ENCODE data around the gene RNF182.
A peak's percentile ranks its signal among the peaks of the same experiment; 100 is the strongest.

Gene RNF182

DNA sequence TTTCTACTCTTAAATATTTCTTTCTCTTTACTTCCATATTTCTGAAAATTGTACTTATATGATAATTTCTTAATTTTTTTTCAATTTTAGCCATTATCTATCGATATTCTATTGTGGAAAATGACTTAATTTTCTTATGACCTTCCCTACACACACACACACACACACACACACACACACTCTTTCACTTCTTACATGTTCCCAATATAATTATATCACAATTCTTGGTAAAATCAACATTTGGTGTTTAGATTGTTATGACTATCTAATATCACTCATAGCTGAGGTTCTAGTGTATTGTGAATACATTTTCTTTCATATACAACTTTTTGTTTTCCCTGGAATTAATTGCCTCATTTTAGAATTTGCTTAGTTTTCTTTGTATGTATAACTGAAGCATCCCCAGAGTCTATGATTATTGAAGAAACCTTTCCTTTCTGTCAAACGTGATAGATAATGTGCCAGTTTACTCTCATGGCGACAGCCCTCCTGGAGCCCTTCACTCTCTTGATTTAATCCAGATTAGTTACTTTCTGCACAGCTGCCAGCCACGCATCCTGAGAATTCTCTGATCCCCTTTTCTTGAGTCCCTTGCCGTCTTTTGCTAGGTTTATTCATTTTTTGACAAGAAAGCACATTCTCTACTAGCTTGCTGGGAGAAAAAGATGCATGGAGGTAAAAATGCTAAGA is 63.4 kb downstream of the RNF182 start:
- DNase-seq, result no peak
- in situ Hi-C loops (cut with HindIII; ENCODE audit: low pct_ligation_motif_present, low pct_unique_long_range_greater_than_20kb, low sequenced_read_pairs), result no loop called here

DNA sequence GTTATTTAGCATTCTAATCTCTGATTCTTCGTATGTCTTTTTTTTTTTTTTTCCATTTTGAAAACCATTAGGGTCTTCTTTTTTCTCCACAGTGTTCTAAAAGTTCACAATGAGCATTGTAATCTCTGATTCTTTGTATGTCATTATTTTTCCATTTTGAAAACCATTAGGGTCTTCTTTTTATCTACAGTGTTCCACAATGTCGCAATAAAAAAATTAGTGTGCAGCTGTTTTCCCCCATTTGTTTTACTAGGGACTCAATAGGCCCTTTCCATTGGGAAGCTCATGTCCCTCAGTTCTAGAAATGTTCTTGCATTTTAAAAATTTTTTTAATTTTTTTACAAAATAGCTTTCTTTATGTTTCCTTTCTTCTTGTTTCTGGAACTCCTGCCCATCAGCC is 64.2 kb downstream of the RNF182 start:
- in situ Hi-C loops (cut with HindIII; ENCODE audit: low pct_ligation_motif_present, low pct_unique_long_range_greater_than_20kb, low sequenced_read_pairs), result no loop called here
- DNase-seq, result no peak

DNA sequence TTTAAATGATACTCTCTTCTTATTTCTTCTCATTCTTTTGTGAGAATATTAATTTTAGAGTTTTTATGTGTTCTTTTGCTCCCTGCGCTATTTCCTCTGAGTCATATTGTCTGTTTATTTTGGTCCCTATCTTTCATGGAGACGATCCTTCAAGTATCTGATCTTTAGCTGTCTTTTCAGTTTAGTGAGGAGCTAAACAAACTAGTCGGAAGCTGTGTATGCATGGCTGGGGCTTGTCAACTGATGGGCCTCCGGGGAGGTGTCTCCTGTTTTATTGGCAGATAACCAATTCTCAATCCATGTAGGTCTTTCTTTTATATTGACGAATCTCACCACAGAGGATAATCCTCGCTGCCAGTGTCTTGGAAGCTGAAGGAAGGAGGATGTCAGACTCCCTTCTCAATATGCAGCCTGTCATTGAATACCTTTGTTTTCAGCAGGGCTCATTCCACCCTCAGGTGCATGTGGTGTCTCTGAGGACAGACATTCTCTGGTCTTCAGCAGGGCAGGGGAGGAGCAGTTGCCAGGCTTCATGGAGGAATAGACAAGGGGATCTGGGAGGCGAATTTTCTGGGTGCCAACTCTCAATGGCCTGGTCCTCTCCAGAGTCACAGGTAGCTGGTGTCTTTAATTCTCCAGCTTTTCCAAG is 64.9 kb downstream of the RNF182 start:
- in situ Hi-C loops (cut with HindIII; ENCODE audit: low pct_ligation_motif_present, low pct_unique_long_range_greater_than_20kb, low sequenced_read_pairs), result no loop called here

DNA sequence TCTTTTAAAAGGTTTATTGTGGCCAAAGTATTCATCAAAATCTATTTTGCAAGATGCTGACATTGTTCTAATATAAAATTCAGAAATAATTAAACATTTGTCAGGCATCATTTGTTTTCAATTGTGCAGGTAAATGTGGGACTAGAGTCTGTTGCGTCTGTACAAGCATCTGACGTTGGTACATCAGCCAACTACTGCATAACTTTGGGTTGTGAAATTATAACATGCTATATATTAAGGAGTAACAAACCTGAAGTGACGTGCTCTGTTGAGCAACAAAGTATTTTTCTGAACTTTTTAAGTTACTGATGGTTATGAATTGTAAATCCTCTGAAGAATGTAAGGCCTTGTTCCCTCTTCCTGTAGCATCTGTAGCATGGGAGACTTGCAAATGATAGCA is 66.0 kb downstream of the RNF182 start:
- DNase-seq, result no peak
- in situ Hi-C loops (cut with HindIII; ENCODE audit: low pct_ligation_motif_present, low pct_unique_long_range_greater_than_20kb, low sequenced_read_pairs), result no loop called here

More for the DNA sequence above, 64.9 kb downstream of the RNF182 start:
- no peak for DNase-seq

DNA sequence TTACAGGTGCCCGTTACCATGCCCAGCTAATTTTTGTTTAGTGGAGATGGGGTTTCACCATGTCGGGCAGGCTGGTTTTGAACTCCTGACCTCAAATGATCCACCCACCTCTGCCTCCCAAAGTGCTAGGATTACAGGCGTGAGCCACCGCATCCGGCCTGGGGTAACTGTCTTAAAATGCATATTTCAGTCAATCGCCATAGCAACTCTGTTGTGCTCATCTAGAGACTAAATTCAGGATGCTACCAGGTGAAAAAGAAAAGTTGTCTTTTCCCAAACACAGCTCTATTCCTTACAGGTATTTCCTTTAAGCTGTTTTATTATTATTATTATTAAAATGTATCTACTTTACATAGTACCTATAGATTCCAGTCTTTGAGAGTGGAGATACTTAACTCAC is 66.6 kb downstream of the RNF182 start:
- in situ Hi-C loops (cut with HindIII; ENCODE audit: low pct_ligation_motif_present, low pct_unique_long_range_greater_than_20kb, low sequenced_read_pairs), result no loop called here

DNA sequence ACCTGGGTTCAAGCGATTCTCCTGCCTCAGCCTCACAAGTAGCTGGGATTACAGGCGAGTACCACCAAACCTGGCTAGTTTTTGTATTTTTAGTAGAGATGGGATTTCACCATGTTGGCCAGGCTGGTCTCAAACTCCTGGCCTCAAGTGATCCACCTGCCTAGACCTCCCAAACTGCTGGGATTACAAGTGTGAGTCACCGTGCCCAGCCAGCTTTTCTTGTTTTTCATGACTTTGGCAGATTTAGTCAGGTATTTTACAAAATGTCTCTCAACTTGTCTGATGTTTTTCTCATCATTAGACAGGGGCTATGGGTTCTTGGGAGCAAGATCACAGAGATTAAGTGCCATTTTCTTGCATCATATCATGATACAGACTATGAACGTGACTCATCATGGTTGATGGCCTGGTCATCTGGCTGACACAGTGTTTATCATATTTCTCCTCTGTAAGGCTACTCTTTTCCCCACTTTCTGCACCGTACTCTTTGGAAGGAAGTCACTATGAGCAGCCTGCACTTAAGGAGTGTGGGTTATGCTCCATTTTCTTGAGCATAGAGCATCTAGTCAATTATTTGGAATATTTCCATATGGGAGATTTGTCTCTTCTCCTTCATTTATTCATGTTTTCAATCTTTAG is 67.8 kb downstream of the RNF182 start:
- DNase-seq, result peak; percentile 20
- in situ Hi-C loops (cut with HindIII; ENCODE audit: low pct_ligation_motif_present, low pct_unique_long_range_greater_than_20kb, low sequenced_read_pairs), result no loop called here

More for the DNA sequence above, 66.6 kb downstream of the RNF182 start:
- DNase-seq, result no peak

DNA sequence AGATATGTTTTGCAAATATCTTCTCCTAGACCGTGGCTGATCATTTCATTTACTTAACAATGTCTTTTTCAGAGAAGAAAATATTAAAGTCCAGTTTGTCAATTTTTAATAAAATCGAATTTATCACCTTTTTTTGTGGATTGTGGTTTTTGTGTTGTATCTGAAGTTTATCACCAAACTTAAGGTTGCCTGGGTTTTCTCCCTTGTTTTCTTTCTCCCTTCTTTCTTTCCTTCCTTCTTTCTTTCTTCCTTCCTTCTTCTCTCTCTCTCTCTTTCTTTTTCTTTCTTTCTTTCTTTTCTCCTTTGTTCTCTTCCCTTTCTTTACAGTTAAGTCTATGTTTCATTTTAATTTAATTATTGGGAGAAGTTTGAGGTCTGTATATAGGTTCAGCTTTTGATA is 68.7 kb downstream of the RNF182 start:
- in situ Hi-C loops (cut with HindIII; ENCODE audit: low pct_ligation_motif_present, low pct_unique_long_range_greater_than_20kb, low sequenced_read_pairs), result no loop called here
- DNase-seq, result no peak

DNA sequence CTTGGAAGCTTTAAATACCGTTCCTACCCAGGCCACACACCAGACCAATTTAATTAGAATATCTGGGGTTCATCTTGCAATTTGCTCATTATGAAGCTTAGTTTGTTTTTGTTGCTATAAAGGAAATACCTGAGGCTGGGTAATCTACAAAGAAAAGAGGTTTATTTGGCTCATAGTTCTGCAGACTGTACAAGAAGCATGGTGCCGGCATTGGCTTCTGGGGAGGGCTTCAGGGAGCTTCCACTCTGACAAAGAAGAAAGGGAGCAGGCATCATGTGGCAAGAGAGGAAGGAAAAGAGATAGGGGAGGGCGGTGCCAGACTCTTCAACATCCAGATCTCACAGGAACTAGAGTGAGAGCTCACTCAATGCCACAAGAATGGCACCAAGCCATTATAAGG is 73.6 kb downstream of the RNF182 start:
- in situ Hi-C loops (cut with HindIII; ENCODE audit: low pct_ligation_motif_present, low pct_unique_long_range_greater_than_20kb, low sequenced_read_pairs), result no loop called here
- DNase-seq, result no peak

DNA sequence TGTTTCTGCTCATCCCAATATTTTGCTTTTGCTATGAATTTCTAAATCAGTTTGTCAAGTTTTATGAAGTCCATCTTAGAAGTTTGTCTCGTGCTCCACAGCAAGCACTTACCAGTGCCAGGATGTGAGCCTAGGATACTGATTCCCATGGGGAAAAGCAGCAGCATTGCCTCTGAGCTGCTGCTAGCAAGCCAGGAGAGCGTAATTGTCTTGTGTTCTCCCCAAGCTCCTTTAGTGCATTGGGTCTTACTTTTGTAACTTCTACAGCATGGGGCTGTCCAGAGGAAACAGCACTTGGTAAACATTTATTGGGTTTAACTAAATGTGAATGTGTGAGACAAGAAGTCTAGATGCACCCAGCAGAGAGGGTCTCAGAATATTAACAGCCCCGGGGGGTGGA is 76.1 kb downstream of the RNF182 start:
- in situ Hi-C loops (cut with HindIII; ENCODE audit: low pct_ligation_motif_present, low pct_unique_long_range_greater_than_20kb, low sequenced_read_pairs), result no loop called here
- peak; percentile 15 for DNase-seq

DNA sequence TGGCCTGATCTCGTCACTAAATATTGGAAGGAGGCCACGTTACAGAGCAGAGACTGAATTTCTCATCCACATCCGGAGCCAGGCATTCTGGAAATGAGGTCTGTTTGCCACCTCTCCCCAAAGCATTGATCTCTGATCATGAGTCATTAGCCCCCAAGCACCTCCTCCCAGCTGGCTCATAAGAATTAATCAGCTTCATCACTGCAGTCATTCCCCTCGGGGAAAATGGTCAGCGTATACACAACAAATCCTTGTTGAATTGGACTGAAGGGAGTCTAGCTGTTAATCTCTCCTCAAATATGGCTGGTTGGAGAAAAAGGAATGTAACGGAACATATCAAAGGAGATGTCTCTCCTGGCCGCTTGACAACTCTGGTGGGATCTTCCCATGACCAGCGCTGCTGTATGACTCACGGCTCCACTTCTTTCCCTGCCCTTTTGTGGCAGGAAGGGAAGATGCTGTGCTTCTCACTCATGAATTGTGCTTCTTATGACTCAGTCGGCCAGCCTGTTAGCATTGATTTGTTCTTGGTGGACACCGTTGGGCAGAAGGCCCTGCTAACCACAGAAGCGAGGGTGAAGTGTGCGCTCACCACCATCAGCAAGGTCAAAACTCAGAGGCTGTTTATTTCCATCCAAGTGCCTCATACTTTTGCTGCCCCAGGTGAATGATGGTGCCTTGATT is 76.7 kb downstream of the RNF182 start:
- peak; percentile 90 for DNase-seq
- in situ Hi-C loops (cut with HindIII; ENCODE audit: low pct_ligation_motif_present, low pct_unique_long_range_greater_than_20kb, low sequenced_read_pairs), result no loop called here

DNA sequence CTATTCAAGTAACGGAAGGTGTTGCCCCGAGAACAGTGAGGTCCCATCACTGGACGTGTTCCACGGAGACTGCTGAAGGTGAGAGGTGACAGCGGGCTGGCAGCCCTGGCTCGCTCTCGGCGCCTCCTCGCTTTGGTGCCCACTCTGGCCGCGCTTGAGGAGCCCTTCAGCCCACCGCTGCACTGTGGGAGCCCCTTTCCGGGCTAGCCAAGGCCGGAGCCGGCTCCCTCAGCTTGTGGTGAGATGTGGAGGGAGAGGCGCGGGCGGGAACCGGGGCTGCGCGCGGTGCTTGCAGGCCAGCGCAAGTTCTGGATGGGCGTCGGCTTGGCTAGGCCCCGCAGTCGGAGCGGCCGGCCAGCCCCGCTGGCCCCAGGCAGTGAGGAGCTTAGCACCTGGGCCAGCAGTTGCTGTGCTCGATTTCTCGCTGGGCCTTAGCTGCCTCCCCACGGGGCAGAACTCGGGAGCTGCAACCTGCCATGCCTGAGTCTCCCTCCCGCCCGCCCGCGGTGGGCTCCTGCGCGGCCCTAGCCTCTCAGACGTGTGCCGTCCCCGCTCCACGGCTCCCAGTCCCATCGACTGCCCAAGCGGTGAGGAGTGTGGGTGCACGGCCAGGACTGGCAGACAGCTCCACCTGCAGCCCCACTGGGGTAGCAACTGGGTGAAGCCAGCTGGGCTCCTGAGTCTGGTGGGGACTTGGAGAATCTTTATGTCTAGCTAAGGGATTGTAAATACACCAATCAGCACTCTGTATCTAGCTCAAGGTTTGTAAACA is 77.6 kb downstream of the RNF182 start:
- DNase-seq, result peak; percentile 14
- in situ Hi-C loops (cut with HindIII; ENCODE audit: low pct_ligation_motif_present, low pct_unique_long_range_greater_than_20kb, low sequenced_read_pairs), result no loop called here

DNA sequence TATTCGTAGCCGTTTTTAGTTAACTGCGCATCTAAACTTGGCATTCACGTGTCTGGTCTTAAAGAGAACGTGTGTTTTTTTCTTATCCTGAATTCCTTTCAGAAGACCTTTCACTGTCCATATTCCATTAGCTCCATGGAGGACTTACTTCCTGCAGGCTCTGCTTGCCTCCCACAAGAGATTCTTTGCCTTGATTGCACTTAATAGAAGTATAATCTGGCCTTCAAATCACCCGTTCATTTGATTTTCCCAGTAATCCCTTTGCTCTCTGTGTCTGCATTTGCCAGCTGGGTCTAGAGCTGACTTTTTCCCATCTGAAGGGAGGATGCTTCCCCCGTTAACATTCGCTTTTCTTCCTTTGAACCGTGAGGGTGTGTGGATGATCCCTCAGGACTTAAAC is 79.5 kb downstream of the RNF182 start:
- no peak for DNase-seq

DNA sequence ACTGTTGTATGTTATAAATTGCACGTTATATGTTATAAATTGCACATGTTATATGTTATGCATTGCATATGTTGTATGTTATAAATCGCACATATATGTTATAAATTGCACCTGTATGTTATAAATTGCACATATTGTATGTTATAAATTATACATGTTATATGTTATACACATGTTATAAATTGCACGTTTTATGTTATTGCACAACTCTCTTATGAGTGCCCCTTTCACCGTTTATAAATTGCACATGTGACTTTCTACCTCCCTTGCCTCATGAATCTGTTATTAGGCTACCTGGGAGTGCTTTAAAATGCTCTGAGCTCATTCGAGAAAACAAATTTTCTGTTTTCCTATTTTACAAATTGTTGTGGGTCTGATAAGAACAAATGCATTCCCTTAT is 84.1 kb downstream of the RNF182 start:
- no peak for DNase-seq
- in situ Hi-C loops (cut with HindIII; ENCODE audit: low pct_ligation_motif_present, low pct_unique_long_range_greater_than_20kb, low sequenced_read_pairs), result no loop called here

More for the DNA sequence above, 79.5 kb downstream of the RNF182 start:
- in situ Hi-C loops (cut with HindIII; ENCODE audit: low pct_ligation_motif_present, low pct_unique_long_range_greater_than_20kb, low sequenced_read_pairs), result no loop called here

DNA sequence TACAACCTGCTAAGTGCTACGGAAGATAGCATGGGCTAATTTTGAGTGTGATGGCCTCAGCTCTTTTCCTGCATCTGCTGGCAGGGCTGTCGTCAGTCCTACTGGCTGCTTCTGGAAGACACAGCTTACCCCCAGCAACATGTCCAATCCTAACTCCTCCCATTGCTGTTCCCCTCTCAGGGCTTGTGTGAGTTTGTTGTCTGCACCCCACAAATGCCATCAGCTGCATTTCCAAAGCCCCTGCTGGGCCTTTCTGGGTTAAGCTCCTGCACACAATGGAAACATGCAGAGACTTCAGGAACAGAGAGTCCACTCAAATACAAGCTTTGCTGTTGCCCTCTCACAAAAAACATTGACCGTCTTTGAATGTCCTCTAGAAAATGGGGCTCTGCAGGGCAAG is 84.7 kb downstream of the RNF182 start:
- in situ Hi-C loops (cut with HindIII; ENCODE audit: low pct_ligation_motif_present, low pct_unique_long_range_greater_than_20kb, low sequenced_read_pairs), result no loop called here
- no peak for DNase-seq

DNA sequence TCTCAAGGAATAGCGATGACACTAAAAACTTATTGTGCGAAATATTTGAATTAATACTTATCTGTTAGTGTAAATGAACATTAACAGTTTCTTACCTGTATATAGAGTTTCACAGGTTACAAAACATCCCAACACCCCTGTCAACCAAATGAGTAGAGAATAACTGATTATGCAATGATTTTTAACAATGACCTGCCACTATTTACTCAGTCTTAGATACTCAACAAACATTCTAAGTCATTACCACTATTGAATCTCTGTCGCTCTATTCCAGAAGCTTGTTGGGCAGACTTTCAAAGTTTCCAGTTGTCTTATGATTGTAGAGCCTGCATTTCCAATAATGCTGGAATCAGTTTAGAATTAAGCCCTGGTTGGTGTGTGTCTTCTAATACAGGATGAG is 85.5 kb downstream of the RNF182 start:
- in situ Hi-C loops (cut with HindIII; ENCODE audit: low pct_ligation_motif_present, low pct_unique_long_range_greater_than_20kb, low sequenced_read_pairs), result no loop called here
- DNase-seq, result no peak

DNA sequence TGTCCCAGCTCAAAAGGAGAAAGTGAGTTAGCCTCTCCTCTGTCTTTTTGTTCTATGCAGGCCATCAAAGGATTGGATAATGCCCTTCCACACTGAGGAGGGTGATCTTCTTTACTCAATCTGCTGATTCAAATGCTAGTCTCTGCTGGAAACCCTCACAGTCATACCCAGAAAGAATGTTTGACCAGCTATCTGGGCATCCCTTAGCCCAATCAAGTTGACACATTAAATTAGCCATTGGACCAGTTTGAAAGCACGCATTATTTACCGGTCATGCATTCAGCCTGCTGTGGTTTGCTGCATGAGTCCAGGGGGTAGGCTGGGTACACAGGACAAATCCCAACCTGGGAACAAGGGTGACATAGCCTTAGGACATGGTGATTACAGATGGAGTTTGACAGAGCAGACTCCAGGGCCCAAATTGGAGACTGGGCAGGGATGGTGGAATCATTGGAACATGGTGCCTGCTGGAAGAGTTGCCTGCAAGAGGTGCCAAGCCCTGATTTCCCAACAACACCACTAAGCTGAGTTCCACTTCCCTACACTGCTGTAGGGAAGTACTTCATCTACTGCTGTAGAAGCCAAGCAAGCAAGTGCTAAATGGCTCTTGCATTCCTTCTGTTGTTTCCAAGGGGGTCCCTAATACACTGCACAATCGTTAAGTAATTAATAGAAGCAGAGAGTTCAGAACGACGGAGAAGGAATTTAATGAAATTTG is 87.7 kb downstream of the RNF182 start:
- in situ Hi-C loops (cut with HindIII; ENCODE audit: low pct_ligation_motif_present, low pct_unique_long_range_greater_than_20kb, low sequenced_read_pairs), result no loop called here
- no peak for DNase-seq

DNA sequence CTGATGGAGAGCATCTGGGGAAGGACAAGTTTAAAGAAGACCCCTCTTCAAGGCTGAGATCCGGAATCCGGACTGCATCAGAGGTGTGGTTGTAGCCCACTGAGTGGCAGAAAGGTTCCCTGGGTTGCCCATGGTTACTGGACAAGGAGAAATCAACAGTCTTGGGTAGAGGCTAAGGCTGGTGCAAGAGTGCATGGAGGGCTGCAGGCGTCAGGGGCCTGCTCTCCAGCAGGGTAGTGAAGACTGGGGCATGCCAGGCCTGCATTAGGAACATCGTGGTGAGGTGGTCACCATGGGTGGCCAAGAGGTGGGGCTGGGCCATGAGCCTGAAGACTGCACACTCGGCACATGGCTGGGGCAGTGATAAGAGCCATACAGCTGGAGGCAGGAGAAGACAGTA is 91.2 kb downstream of the RNF182 start:
- DNase-seq, result no peak
- in situ Hi-C loops (cut with HindIII; ENCODE audit: low pct_ligation_motif_present, low pct_unique_long_range_greater_than_20kb, low sequenced_read_pairs), result no loop called here

DNA sequence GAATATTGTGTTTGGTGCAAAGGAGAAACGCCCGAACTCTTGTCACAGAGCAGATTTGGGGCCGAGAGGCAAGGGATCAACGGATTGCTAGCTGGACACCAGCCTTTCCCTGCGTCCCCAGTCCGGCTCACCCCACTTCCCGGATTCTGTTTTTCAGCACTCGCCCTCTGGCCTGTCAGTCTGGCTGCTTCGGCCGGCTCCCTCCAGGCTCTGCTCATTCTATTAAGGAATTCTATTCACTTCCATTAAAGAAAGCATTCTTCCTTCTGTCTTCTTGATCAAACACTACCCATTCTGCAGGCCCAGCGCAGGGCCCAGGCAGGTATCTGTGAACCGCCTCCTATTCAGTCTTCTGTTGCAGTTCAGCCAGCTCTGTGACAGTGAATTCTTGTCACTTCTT is 91.7 kb downstream of the RNF182 start:
- in situ Hi-C loops (cut with HindIII; ENCODE audit: low pct_ligation_motif_present, low pct_unique_long_range_greater_than_20kb, low sequenced_read_pairs), result no loop called here

More for the DNA sequence above, 91.7 kb downstream of the RNF182 start:
- no peak for DNase-seq
